Transverse colon (tissue), 4 donors: ENCODE results near the gene NPRL2. TPM values are rescaled to one million over a fixed set of nuclear protein-coding genes. Genes with fewer than 3 reads are reported as not detected.

Experiments used
- DNase-seq: peaks from one replicate; pipeline ENCODE4 v3.0.0-alpha.2; 2019
- H3K27ac ChIP-seq, 4 donors: fragments of 200-600 bp; sonication (generic); 2 replicates each; pipeline ENCODE4 v1.5.1; 2016 to 2018; ENCODE audit warnings: inconsistent platforms in 4 of 4
- H3K27me3 ChIP-seq: fragments of 200-600 bp; sonication (generic); 2 replicates; pipeline ENCODE4 v1.5.1; 2017; ENCODE audit warnings: inconsistent platforms
- H3K36me3 ChIP-seq, 4 donors: fragments of 200-600 bp; sonication (generic); 2 replicates each; pipeline ENCODE4 v1.5.1; 2017 to 2019; ENCODE audit warnings: inconsistent platforms in 4 of 4
- H3K4me1 ChIP-seq, 4 donors: fragments of 200-600 bp; sonication (generic); 2 replicates each; pipeline ENCODE4 v1.5.1; 2017 to 2020; ENCODE audit warnings: inconsistent platforms in 4 of 4
- H3K4me3 ChIP-seq, 4 donors: fragments of 200-600 bp; sonication (generic); 1 replicate in 1 of 4; 2 replicates in 3 of 4; pipeline versions ENCODE4 v1.5.1 to v1.6.1; 2017 to 2019; ENCODE audit warnings: inconsistent platforms in 4 of 4
- H3K9me3 ChIP-seq, 2 donors: fragments of 200-600 bp; sonication (generic); 2 replicates each; pipeline ENCODE4 v1.5.1; 2017 to 2019; ENCODE audit warnings: inconsistent platforms in 2 of 2
- EP300 ChIP-seq: sonication (generic); formaldehyde crosslinking; IDR thresholded peaks from one replicate; pipeline ENCODE4 v1.6.1; 2017; ENCODE audit warnings: antibody characterized with exemption, low read depth
- POLR2A ChIP-seq: fragments of 450-650 bp; IDR thresholded peaks from one replicate; pipeline ENCODE4 v1.6.1; 2016; ENCODE audit warnings: antibody characterized with exemption, mild to moderate bottlenecking, moderate library complexity
- POLR2AphosphoS5 ChIP-seq, 3 donors: sonication (generic); formaldehyde crosslinking; IDR thresholded peaks; one replicate each; pipeline ENCODE4 v1.6.1; 2016; ENCODE audit warnings: antibody characterized with exemption in 3 of 3
- WGBS, 2 donors: methylation state at CpG; one replicate each; pipeline ENCODE4 v1.1.5; 2018; ENCODE audit warnings: low coverage in 1 of 2; 5-methylcytosine and 5-hydroxymethylcytosine counted together
- in situ Hi-C, 4 donors: fragments of 200-750 bp; cut with MboI; loops; one replicate each; pipeline versions ENCODE4 v1.15.0 to v1.15.1; 2017; ENCODE audit warnings: low sequenced_read_pairs in 3 of 4, low pct_ligation_motif_present in 1 of 4, low pct_unique_long_range_greater_than_20kb in 1 of 4
- intact Hi-C: fragments of 100-400 bp; cut with DNase I; formaldehyde crosslinking; loops from one replicate; pipeline ENCODE4 v1.15.1; 2023; ENCODE audit warnings: low total_unique reads
- total RNA-seq, 4 donors: library from RNA; depleted of rRNA; stranded (reverse); fragments of >200 nt; gene quantifications; one replicate each; pipeline ENCODE4 v1.1.0, GENCODE V29; 2016
- TF ChIP-seq, protein P1 (sequence below), 5 experiments: fragments of 200-600 bp in 3 of 5; fragments of 450-650 bp in 2 of 5; sonication (generic) in 3 of 5; IDR thresholded peaks; 1 replicate in 2 of 5; 2 replicates in 3 of 5; pipeline ENCODE4 v1.5.1; 2016 to 2017; ENCODE audit warnings: antibody characterized with exemption in 5 of 5, inconsistent platforms in 3 of 5, mild to moderate bottlenecking in 2 of 5, moderate library complexity in 1 of 5

The NPRL2 gene
- total RNA-seq, 4 donors from 2014 or later = 6.0 to 29.2 (median 13.1) TPM

DNA sequence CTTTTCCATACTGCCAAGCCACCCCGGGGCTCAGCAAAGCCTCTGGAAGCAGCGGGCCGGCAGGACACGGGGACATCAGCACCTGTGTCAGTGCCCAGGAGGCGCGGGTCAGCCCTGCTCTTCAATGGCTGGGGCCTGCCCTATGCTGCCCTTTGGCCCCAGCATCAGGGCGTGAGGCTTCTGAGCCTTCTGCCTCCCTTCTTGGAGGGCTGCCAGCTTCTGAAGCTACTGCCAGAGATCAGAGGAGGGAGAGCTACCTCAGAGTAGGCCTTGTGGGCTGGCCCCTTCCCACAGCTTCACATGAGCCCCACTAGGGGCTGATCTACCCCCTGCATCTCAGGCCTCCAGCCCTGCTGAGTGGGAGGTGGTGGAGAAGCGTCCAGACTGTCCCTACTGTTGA, 21.8 kb upstream of the NPRL2 start:
- DNase-seq = peak; percentile 75
- Histone ChIP-seq H3K4me3 (no peak overlapping the region), H3K9me3 (no peaks in the 10 kb centered on the region), H3K4me1 (peaks cover 0 to 9% (median 0%) of the 10 kb centered on the region in 4 donors), H3K27me3 (peaks cover 4% of the 10 kb centered on the region), H3K36me3 (no peaks in the 10 kb centered on the region), H3K27ac (no peak overlapping the region)
- WGBS, 2 donors = 45% methylated on average over 8 of the region's 8 CpGs; no CpG with 5 or more reads in 1 of the 2 donors
- intact Hi-C loops = loop anchor here (10.0 kb wide), 1 partner anchor 172 kb away; no protein-coding TSS in a partner anchor
- in situ Hi-C loops = loop anchor here in 1 of 4 donors (25.0 kb wide), 1 partner anchor 190 kb away; the partner anchor contains the start of genes C3orf18 and HEMK1
- TF ChIP-seq POLR2AphosphoS5 (IDR thresholded peaks at IDR 0.05) (no peak), EP300 (no peak), POLR2A (no peak)
- TF ChIP-seq, protein P1, sequence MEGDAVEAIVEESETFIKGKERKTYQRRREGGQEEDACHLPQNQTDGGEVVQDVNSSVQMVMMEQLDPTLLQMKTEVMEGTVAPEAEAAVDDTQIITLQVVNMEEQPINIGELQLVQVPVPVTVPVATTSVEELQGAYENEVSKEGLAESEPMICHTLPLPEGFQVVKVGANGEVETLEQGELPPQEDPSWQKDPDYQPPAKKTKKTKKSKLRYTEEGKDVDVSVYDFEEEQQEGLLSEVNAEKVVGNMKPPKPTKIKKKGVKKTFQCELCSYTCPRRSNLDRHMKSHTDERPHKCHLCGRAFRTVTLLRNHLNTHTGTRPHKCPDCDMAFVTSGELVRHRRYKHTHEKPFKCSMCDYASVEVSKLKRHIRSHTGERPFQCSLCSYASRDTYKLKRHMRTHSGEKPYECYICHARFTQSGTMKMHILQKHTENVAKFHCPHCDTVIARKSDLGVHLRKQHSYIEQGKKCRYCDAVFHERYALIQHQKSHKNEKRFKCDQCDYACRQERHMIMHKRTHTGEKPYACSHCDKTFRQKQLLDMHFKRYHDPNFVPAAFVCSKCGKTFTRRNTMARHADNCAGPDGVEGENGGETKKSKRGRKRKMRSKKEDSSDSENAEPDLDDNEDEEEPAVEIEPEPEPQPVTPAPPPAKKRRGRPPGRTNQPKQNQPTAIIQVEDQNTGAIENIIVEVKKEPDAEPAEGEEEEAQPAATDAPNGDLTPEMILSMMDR (IDR thresholded peaks at IDR 0.05) = no peak

DNA sequence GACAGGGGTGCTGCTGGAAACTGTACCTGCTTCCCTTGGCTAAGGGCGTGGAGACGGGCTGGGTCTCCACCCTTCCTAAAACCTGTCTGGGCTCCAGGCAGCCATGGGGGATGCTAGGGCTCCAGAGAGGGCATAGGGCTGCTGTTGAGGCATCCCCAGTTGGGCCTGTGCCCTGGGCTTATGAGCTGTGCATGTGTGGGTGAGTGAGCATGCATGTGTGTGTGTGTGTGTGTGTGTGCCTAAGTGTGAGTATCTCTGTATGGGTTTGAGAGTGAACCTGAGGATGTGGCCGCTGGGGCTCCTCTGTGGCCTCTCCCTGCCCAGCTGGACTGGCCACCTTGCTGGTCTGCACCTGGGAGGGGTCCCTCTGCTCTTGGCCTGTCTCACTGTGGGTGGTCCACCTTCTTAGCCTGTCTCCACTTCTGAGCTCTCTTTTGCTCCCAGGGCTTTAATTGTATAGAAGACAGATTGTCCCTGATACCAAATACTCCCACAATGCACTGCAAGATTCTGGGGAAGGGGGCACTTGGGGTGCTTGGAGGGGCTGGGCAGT, 20.6 kb upstream of the NPRL2 start:
- TF ChIP-seq, protein P1 (IDR thresholded peaks at IDR 0.05) = no peak
- TF ChIP-seq POLR2A = no peak
- no peak for TF ChIP-seq EP300
- no peak for TF ChIP-seq POLR2AphosphoS5 (IDR thresholded peaks at IDR 0.05)
- H3K36me3 ChIP-seq = no peaks in the 10 kb centered on the region
- no peak for DNase-seq
- H3K4me1 ChIP-seq = peaks cover 0 to 9% (median 0%) of the 10 kb centered on the region in 4 donors
- in situ Hi-C loops (loop anchor here in 1 of 4 donors (25.0 kb wide), 1 partner anchor 191 kb away; the partner anchor contains the start of genes C3orf18 and HEMK1), intact Hi-C loops (loop anchor here (10.0 kb wide), 1 partner anchor 174 kb away; no protein-coding TSS in a partner anchor)
- peaks cover 4% of the 10 kb centered on the region for H3K27me3 ChIP-seq
- WGBS, 2 donors = 86% methylated on average over 2 of the region's 3 CpGs; no CpG with 5 or more reads in 1 of the 2 donors
- H3K9me3 ChIP-seq = no peaks in the 10 kb centered on the region
- H3K4me3 ChIP-seq = no peak overlapping the region
- H3K27ac ChIP-seq = no peak overlapping the region

DNA sequence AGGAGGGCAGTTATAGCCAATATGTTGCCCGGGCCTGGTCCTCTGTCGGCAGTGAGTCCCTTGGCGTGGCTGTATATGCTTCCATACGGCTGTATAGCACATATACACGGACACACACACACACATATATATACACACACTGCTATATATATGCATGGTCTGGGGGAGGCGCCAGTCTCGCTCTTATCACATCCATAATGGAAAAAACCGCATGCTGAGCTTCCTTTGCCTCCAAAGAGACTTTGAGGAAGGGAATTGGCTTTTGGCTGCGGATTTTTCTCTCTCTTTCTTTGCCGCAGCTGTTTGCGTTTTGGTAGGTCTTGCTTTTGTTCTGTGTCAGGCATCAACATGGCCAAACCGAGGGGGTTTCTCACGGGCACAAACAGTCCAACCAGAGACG, 20.0 kb upstream of the NPRL2 start:
- in situ Hi-C loops (loop anchor here in 1 of 4 donors (25.0 kb wide), 1 partner anchor 192 kb away; the partner anchor contains the start of genes C3orf18 and HEMK1), intact Hi-C loops (loop anchor here (10.0 kb wide), 1 partner anchor 174 kb away; no protein-coding TSS in a partner anchor)
- Histone ChIP-seq H3K27ac (no peak overlapping the region), H3K27me3 (peaks cover 4% of the 10 kb centered on the region), H3K9me3 (no peaks in the 10 kb centered on the region), H3K4me3 (no peak overlapping the region), H3K4me1 (peaks cover 0 to 13% (median 2%) of the 10 kb centered on the region in 4 donors), H3K36me3 (no peaks in the 10 kb centered on the region)
- 48% methylated on average over 14 of the region's 14 CpGs; no CpG with 5 or more reads in 1 of the 2 donors for WGBS, 2 donors
- DNase-seq = no peak
- TF ChIP-seq POLR2AphosphoS5 (IDR thresholded peaks at IDR 0.05) (no peak), POLR2A (no peak), EP300 (no peak)
- TF ChIP-seq, protein P1 (IDR thresholded peaks at IDR 0.05) = no peak

DNA sequence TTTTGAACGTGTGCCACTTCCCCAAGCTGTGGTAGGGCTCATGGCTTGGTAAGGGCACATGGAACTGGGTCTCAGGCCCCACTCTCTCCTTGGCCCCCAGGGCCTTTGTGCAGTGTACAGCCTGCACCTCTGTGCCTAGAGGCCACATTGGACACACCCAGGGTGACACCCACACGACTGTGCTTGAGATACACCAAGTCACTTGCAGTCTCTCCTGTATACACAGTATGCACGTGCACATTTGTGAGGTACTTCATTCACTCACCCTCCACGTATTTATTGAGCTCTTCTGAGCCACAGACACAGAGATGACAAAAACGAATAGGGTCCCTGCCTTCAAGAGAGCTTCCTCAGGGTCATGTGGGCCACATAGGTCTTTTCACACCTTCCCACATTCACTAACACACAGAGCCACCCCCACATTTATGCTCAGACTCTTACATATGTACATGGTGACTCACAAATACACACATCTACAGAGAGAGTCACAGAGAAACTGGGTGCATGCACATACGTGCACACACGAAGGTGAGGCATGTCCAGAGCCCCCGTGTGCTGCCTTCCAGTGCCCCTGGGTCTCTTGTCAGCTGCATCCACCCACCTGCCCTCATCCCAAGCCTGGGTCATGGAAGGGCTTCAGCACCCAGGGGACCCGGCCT, 18.6 kb upstream of the NPRL2 start:
- intact Hi-C loops (no loop called here), in situ Hi-C loops (loop anchor here in 1 of 4 donors (25.0 kb wide), 1 partner anchor 193 kb away; the partner anchor contains the start of genes C3orf18 and HEMK1)
- DNase-seq = no peak
- Histone ChIP-seq H3K9me3 (no peaks in the 10 kb centered on the region), H3K4me3 (no peak overlapping the region), H3K27me3 (peaks cover 4% of the 10 kb centered on the region), H3K4me1 (peaks cover 6 to 23% (median 12%) of the 10 kb centered on the region in 4 donors), H3K27ac (no peak overlapping the region), H3K36me3 (no peaks in the 10 kb centered on the region)
- 62% methylated on average over 9 of the region's 9 CpGs; no CpG with 5 or more reads in 1 of the 2 donors for WGBS, 2 donors
- no peak for TF ChIP-seq POLR2AphosphoS5 (IDR thresholded peaks at IDR 0.05)
- TF ChIP-seq EP300 = no peak
- TF ChIP-seq, protein P1 (IDR thresholded peaks at IDR 0.05) = no peak
- TF ChIP-seq POLR2A = no peak
